Pancreas (tissue), 10 donors: ENCODE results near the gene CMIP. TPM values are rescaled to one million over a fixed set of nuclear protein-coding genes. Genes with fewer than 3 reads are reported as not detected.

ENCODE experiments used
- ATAC-seq, 4 donors: fragments of 200-7000 bp; cut with Tn5 transposase; one replicate each; pipeline versions ENCODE4 v1.8.0 to v1.9.1; 2020; ENCODE audit warnings: mild to moderate bottlenecking in 4 of 4, moderate library complexity in 4 of 4
- DNase-seq, 6 donors: peaks; one replicate each; pipeline ENCODE4 v3.0.0-alpha.2; 2020
- FAIRE-seq: peaks from 2 replicates; lab custom pipeline; 2012; peaks lifted over from hg19 to GRCh38; lab: Jason Lieb, UNC
- H3K27ac ChIP-seq, 4 donors: fragments of 200-600 bp; sonication (generic); 1 replicate in 3 of 4; 2 replicates in 1 of 4; pipeline versions ENCODE4 v1.5.0 to v1.8.0; 2020
- H3K27me3 ChIP-seq, 4 donors: fragments of 200-600 bp; one replicate each; pipeline ENCODE4 v1.8.0; 2021
- H3K36me3 ChIP-seq, 3 donors: fragments of 200-600 bp; sonication (generic) in 1 of 3; one replicate each; pipeline versions ENCODE4 v1.5.0 to v1.8.0; 2020 to 2021
- H3K4me1 ChIP-seq, 3 donors: fragments of 200-600 bp; one replicate each; pipeline ENCODE4 v1.8.0; 2021
- H3K4me3 ChIP-seq, 4 donors: fragments of 200-600 bp; sonication (generic) in 2 of 4; one replicate each; pipeline versions ENCODE4 v1.5.0 to v1.8.0; 2020 to 2021
- H3K9me3 ChIP-seq, 4 donors: fragments of 200-600 bp; one replicate each; pipeline ENCODE4 v1.8.0; 2021
- CTCF ChIP-seq, 4 donors: fragments of 200-600 bp; sonication (generic) in 3 of 4; IDR thresholded peaks; one replicate each; pipeline versions ENCODE4 v1.5.0 to v1.8.0; 2021; ENCODE audit warnings: antibody characterized with exemption in 4 of 4
- WGBS, 2 donors: extraction: QIAGEN DNeasy Blood & Tissue Kit; methylation state at CpG; one replicate each; pipeline ENCODE4 v1.1.7; 2013; 5-methylcytosine and 5-hydroxymethylcytosine counted together
- intact Hi-C, 3 donors: fragments of 100-400 bp; cut with DNase I; formaldehyde crosslinking; loops; one replicate each; pipeline versions ENCODE4 v1.11.1 to v1.14.2; 2022
- polyA plus RNA-seq, 2 donors: library from polyadenylated mRNA; stranded (reverse); fragments of 200-250 nt; gene quantifications; one replicate each; pipeline ENCODE4 v1.2.3, GENCODE V29; 2013
- total RNA-seq, 6 donors: library from RNA; stranded (reverse); fragmentation: NEBNext Ultra II Directional in 4 of 6; extraction: Animal tissue kit (Norgen Biotek cat#: 25700) in 4 of 6; gene quantifications; one replicate each; pipeline versions ENCODE4 v1.2.1 to v1.2.4, GENCODE V29; 2021 to 2023
- donor health status: healthy with polysubstance abuse.
- donor health status: DM: no; HTN: no; CAD: no; lungs with moderate emphysema.
- donor health status: DM: no; HTN: no; CAD: no.
- donor health status: control.
- donor health status: control.
- donor health status: Bipolar disorder and iron deficiency.
- donor health status: DM: yes; HTN: yes; CAD: no.
- donor health status: DM: no; HTN: no; CAD: no.
- donor health status: DM: no; HTN: no; CAD: no.
- donor health status: DM: yes; HTN: yes; CAD: no.

The CMIP gene
- total and polyA plus RNA-seq, 8 donors, result 9.7 to 37.0 (median 21.5) TPM

- intact Hi-C loops, result loop anchor here in 1 of 3 donors (10.0 kb wide), 1 partner anchor 82 kb away; no protein-coding TSS in a partner anchor
These were observed 92.0 kb downstream of the CMIP start for GRCh38 chr16:81536648-81537047.

GRCh38 chr16:81537721-81538561 is 93.3 kb downstream of the CMIP start:
- no peak for TF ChIP-seq CTCF (IDR thresholded peaks at IDR 0.05)
- no peak for FAIRE-seq
- no peaks in the 10 kb centered on the region for H3K9me3 ChIP-seq
- H3K4me1 ChIP-seq, result peaks cover 0 to 3% (median 2%) of the 10 kb centered on the region in 3 donors
- no peak for ATAC-seq
- no peak overlapping the region for H3K27ac ChIP-seq
- intact Hi-C loops, result loop anchor here in 1 of 3 donors (10.0 kb wide), 1 partner anchor 83 kb away; no protein-coding TSS in a partner anchor
- H3K4me3 ChIP-seq, result no peak overlapping the region
- peak in 1 of 6 donors; percentile 3 for DNase-seq
- WGBS, 2 donors, result 93% methylated on average over 18 of the region's 18 CpGs
- H3K27me3 ChIP-seq, result no peaks in the 10 kb centered on the region
- no peaks in the 10 kb centered on the region for H3K36me3 ChIP-seq

More at GRCh38 chr16:81536648-81537047, 92.0 kb downstream of the CMIP start:
- DNase-seq (peak in 1 of 6 donors; percentile 5), FAIRE-seq (no peak), ATAC-seq (no peak)
- Histone ChIP-seq H3K27me3 (no peaks in the 10 kb centered on the region), H3K4me1 (peaks cover 0 to 14% (median 12%) of the 10 kb centered on the region in 3 donors), H3K4me3 (no peak overlapping the region), H3K36me3 (no peaks in the 10 kb centered on the region), H3K9me3 (no peaks in the 10 kb centered on the region), H3K27ac (no peak overlapping the region)
- TF ChIP-seq CTCF (IDR thresholded peaks at IDR 0.05), result no peak
- 81 to 82% methylated on average over 11 of the region's 11 CpGs for WGBS, 2 donors

GRCh38 chr16:81539009-81539758 is 94.6 kb downstream of the CMIP start:
- Histone ChIP-seq H3K36me3 (no peaks in the 10 kb centered on the region), H3K4me1 (peaks cover 0 to 10% (median 0%) of the 10 kb centered on the region in 3 donors), H3K9me3 (no peaks in the 10 kb centered on the region), H3K27ac (no peak overlapping the region), H3K4me3 (no peak overlapping the region), H3K27me3 (no peaks in the 10 kb centered on the region)
- 71 to 75% methylated on average over 18 of the region's 18 CpGs for WGBS, 2 donors
- ATAC-seq, result peak in 2 of 4 donors; percentile 16 to 43
- peak in 1 of 6 donors; percentile 4 for DNase-seq
- TF ChIP-seq CTCF (IDR thresholded peaks at IDR 0.05), result no peak
- FAIRE-seq, result no peak
- intact Hi-C loops, result loop anchor here in 1 of 3 donors (10.0 kb wide), 1 partner anchor 84 kb away; no protein-coding TSS in a partner anchor

- peak in 1 of 6 donors; percentile 1 for DNase-seq
- no peak for FAIRE-seq
- no peak for ATAC-seq
- H3K27ac ChIP-seq, result no peak overlapping the region
- H3K4me3 ChIP-seq, result no peak overlapping the region
- TF ChIP-seq CTCF (IDR thresholded peaks at IDR 0.05), result no peak
- intact Hi-C loops, result loop anchor here in 1 of 3 donors (10.0 kb wide), 1 partner anchor 85 kb away; no protein-coding TSS in a partner anchor
- no peaks in the 10 kb centered on the region for H3K9me3 ChIP-seq
- no peaks in the 10 kb centered on the region for H3K36me3 ChIP-seq
- 90 to 92% methylated on average over 19 of the region's 19 CpGs for WGBS, 2 donors
- H3K4me1 ChIP-seq, result peaks cover 0 to 17% (median 0%) of the 10 kb centered on the region in 3 donors
- no peaks in the 10 kb centered on the region for H3K27me3 ChIP-seq
These were observed 95.3 kb downstream of the CMIP start for GRCh38 chr16:81539759-81540472.
